Measurements from ENCODE around the gene SLC2A6. TPM values are rescaled to one million over a fixed set of nuclear protein-coding genes. Genes with fewer than 3 reads are reported as not detected.
A peak's percentile ranks its signal among the peaks of the same experiment; 100 is the strongest.

The SLC2A6 gene
- total RNA-seq, 1 experiment from 2014 or later = 18.7 TPM

DNA sequence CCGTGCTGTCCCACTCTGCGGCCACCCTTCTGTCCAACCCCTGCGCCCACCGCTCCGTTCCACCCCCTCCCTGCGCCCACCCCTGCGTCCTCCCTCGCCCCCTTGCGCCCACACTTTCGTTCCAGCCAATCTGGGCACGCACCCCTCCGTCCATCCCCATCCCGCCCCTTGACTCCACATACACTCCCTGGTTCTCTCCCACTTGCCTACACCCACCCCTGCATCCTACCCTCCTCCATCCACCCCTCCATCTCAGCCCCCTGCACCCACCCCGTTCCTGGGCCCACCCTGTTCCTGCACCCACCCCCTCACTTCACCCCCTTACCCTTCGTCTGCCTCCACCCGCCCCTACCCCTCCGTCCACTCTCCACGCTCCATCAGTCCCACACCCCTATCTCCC, 49.7 kb downstream of the SLC2A6 start:
- H3K27ac ChIP-seq (ENCODE audit: insufficient read length, low read depth, low read length) = no peak overlapping the region
- no peak overlapping the region for H4K91ac ChIP-seq (ENCODE audit: insufficient read length, low read depth, low read length)
- Mint-ChIP-seq H3K27me3 (ENCODE audit: low read depth) (peaks cover 24% of the 10 kb centered on the region), H3K4me3 (peak overlapping the region; percentile 61 to 78), H3K4me1 (peaks cover 7% of the 10 kb centered on the region in 2 experiments; a peak in 3 of 4 replicates), H3K27ac (no peak overlapping the region), H3K9me3 (peaks cover 4 to 7% of the 10 kb centered on the region in 2 experiments; a peak in 4 of 5 replicates), H3K36me3 (ENCODE audit: insufficient read depth in 1 of 3, low read depth in 3 of 3) (peaks cover 0 to 12% (median 7%) of the 10 kb centered on the region in 3 experiments; a peak in 6 of 7 replicates)
- no peak overlapping the region for H2BK15ac ChIP-seq (ENCODE audit: low read depth, low read length)
- H3K79me2 ChIP-seq (ENCODE audit: insufficient read depth, low read length) = no peaks in the 10 kb centered on the region; the same call in 1 of the 2 replicates
- no peak overlapping the region for H3K4ac ChIP-seq (ENCODE audit: low read depth, low read length)
- no peaks in the 10 kb centered on the region for H4K20me1 ChIP-seq (ENCODE audit: control insufficient read depth, insufficient read depth, insufficient read length)
- H3T11ph ChIP-seq (ENCODE audit: low read length) = no peak overlapping the region
- H2BK20ac ChIP-seq (ENCODE audit: low read depth, low read length, poor library complexity, severe bottlenecking) = no peak overlapping the region
- H3K23ac ChIP-seq (ENCODE audit: insufficient read length, low read depth, low read length) = no peak overlapping the region
- H4K8ac ChIP-seq (replicated peaks; ENCODE audit: insufficient read length, low read depth, low read length) = no peak overlapping the region
- peaks cover 7% of the 10 kb centered on the region for H3K23me2 ChIP-seq (ENCODE audit: insufficient read length, low read depth, low read length, poor library complexity, severe bottlenecking)
- H3K18ac ChIP-seq (ENCODE audit: insufficient read length, low read depth, low read length) = no peak overlapping the region
- H2AFZ ChIP-seq (ENCODE audit: low read length) = no peak overlapping the region
- no peak overlapping the region for H4K5ac ChIP-seq (ENCODE audit: insufficient read length, low read depth, low read length)
- H3K27me3 ChIP-seq (ENCODE audit: insufficient read depth, low read length) = peaks cover 2% of the 10 kb centered on the region; the same call in 1 of the 2 replicates
- no peak overlapping the region for H2BK12ac ChIP-seq (ENCODE audit: insufficient read length, low read depth, low read length)
- no peak overlapping the region for H3K56ac ChIP-seq (ENCODE audit: insufficient read length, low read depth, low read length)
- no peak overlapping the region for H2BK120ac ChIP-seq (ENCODE audit: low read depth, low read length, poor library complexity, severe bottlenecking)
- no peak overlapping the region for H2BK5ac ChIP-seq (ENCODE audit: insufficient read length, low read length)
- no peak overlapping the region for H2AK5ac ChIP-seq (ENCODE audit: insufficient read length, low read length)
- H3K9ac ChIP-seq (ENCODE audit: extremely low read depth, insufficient read length, low read length) = no peak overlapping the region
- no peaks in the 10 kb centered on the region for H3K4me1 ChIP-seq (ENCODE audit: insufficient read depth, low read length)
- H3K79me1 ChIP-seq (ENCODE audit: insufficient read depth, low read depth, low read length, poor library complexity, severe bottlenecking) = no peaks in the 10 kb centered on the region
- TF ChIP-seq, protein P1, sequence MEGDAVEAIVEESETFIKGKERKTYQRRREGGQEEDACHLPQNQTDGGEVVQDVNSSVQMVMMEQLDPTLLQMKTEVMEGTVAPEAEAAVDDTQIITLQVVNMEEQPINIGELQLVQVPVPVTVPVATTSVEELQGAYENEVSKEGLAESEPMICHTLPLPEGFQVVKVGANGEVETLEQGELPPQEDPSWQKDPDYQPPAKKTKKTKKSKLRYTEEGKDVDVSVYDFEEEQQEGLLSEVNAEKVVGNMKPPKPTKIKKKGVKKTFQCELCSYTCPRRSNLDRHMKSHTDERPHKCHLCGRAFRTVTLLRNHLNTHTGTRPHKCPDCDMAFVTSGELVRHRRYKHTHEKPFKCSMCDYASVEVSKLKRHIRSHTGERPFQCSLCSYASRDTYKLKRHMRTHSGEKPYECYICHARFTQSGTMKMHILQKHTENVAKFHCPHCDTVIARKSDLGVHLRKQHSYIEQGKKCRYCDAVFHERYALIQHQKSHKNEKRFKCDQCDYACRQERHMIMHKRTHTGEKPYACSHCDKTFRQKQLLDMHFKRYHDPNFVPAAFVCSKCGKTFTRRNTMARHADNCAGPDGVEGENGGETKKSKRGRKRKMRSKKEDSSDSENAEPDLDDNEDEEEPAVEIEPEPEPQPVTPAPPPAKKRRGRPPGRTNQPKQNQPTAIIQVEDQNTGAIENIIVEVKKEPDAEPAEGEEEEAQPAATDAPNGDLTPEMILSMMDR (conservative IDR thresholded peaks at IDR 0.05) = no peak
- no CpG with 5 or more reads among the region's 18 CpGs for WGBS (ENCODE audit: extremely low coverage, insufficient read length, low lambda C conversion rate)
- DNase-seq = peak; percentile 64
- no peak overlapping the region for H3K14ac ChIP-seq (ENCODE audit: insufficient read depth, low read length)
- H3K4me2 ChIP-seq (ENCODE audit: insufficient read depth, insufficient read length, low read length) = peak overlapping the region; percentile 40
- H3K9me3 ChIP-seq (ENCODE audit: control insufficient read depth, low read depth, low read length) = no peaks in the 10 kb centered on the region
